Stromal cell of bone marrow (primary cell): Measurements from ENCODE around the gene SLC35F3.

Experiments
- DNase-seq: peaks from one replicate; pipeline ENCODE4 v3.0.0-alpha.2; 2012; ENCODE audit warnings: low read depth

Gene SLC35F3

GRCh38 chr1:234040446-234041317 is 136.2 kb downstream of the SLC35F3 start:
- no peak for DNase-seq

GRCh38 chr1:234044079-234044478 is 139.6 kb downstream of the SLC35F3 start:
- DNase-seq = no peak

- peak; percentile 2 for DNase-seq
These were observed 142.6 kb downstream of the SLC35F3 start for GRCh38 chr1:234047123-234047522.

- no peak for DNase-seq
These were observed 157.7 kb downstream of the SLC35F3 start for GRCh38 chr1:234062166-234062565.

GRCh38 chr1:234065794-234066447 is 161.4 kb downstream of the SLC35F3 start:
- DNase-seq = peak; percentile 38

- no peak for DNase-seq
These were observed 163.3 kb downstream of the SLC35F3 start for GRCh38 chr1:234067581-234068337.

- DNase-seq = no peak
These were observed 165.3 kb downstream of the SLC35F3 start for GRCh38 chr1:234069760-234070159.

GRCh38 chr1:234072793-234073192 is 168.3 kb downstream of the SLC35F3 start:
- no peak for DNase-seq

GRCh38 chr1:234078143-234078542 is 173.7 kb downstream of the SLC35F3 start:
- DNase-seq = no peak

- DNase-seq = no peak
These were observed 175.4 kb downstream of the SLC35F3 start for GRCh38 chr1:234079896-234080295.

- DNase-seq = no peak
These were observed 179.0 kb downstream of the SLC35F3 start for GRCh38 chr1:234083460-234083859.

GRCh38 chr1:234089396-234089795 is 184.9 kb downstream of the SLC35F3 start:
- DNase-seq = no peak

- no peak for DNase-seq
These were observed 186.0 kb downstream of the SLC35F3 start for GRCh38 chr1:234090212-234091064.

- no peak for DNase-seq
These were observed 186.6 kb downstream of the SLC35F3 start for GRCh38 chr1:234091065-234091401.

GRCh38 chr1:234091876-234092275 is 187.4 kb downstream of the SLC35F3 start:
- no peak for DNase-seq

GRCh38 chr1:234093107-234093506 is 188.6 kb downstream of the SLC35F3 start:
- DNase-seq = no peak

- DNase-seq = no peak
These were observed 189.3 kb downstream of the SLC35F3 start for GRCh38 chr1:234093741-234094140.

- DNase-seq = no peak
These were observed 189.7 kb downstream of the SLC35F3 start for GRCh38 chr1:234094172-234094571.

GRCh38 chr1:234096161-234096770 is 191.8 kb downstream of the SLC35F3 start:
- no peak for DNase-seq

- DNase-seq = no peak
These were observed 198.1 kb downstream of the SLC35F3 start for GRCh38 chr1:234102583-234102982.

GRCh38 chr1:234103198-234103597 is 198.7 kb downstream of the SLC35F3 start:
- no peak for DNase-seq
